HG03571 (cell line): Measurements from ENCODE around the gene SETD3.
"Not testable (repeated sequence)": the region's sequence is repeated elsewhere in the genome, so short reads cannot be mapped to it uniquely, and the experiment has no call there.

ENCODE experiments used
- ATAC-seq: cut with Tn5 transposase; IDR thresholded peaks from one replicate; pipeline ENCODE4 v1.9.1; 2021; ENCODE audit not compliant: unreplicated experiment

The SETD3 gene

GRCh38 chr14:99363616-99364290 lies 116.9 kb downstream of the SETD3 start:
- ATAC-seq: no peak

- no peak for ATAC-seq
Observed at GRCh38 chr14:99363051-99363450, 117.6 kb downstream of the SETD3 start.

- no peak for ATAC-seq
Observed at GRCh38 chr14:99361596-99362215, 119.0 kb downstream of the SETD3 start.

GRCh38 chr14:99360774-99361595 lies 119.7 kb downstream of the SETD3 start:
- ATAC-seq: no peak

GRCh38 chr14:99359906-99360305 lies 120.8 kb downstream of the SETD3 start:
- no peak for ATAC-seq

- ATAC-seq: no peak
Observed at GRCh38 chr14:99357916-99358390, 122.7 kb downstream of the SETD3 start.

- no peak for ATAC-seq
Observed at GRCh38 chr14:99357151-99357915, 123.3 kb downstream of the SETD3 start.

GRCh38 chr14:99356031-99356608 lies 124.5 kb downstream of the SETD3 start:
- no peak for ATAC-seq

- ATAC-seq: no peak
Observed at GRCh38 chr14:99354166-99354875, 126.3 kb downstream of the SETD3 start.

GRCh38 chr14:99352688-99353280 lies 127.9 kb downstream of the SETD3 start:
- ATAC-seq: no peak

GRCh38 chr14:99351166-99352007 lies 129.3 kb downstream of the SETD3 start:
- no peak for ATAC-seq

- ATAC-seq: no peak
Observed at GRCh38 chr14:99350751-99351150, 129.9 kb downstream of the SETD3 start.

- ATAC-seq: no peak
Observed at GRCh38 chr14:99349721-99350495, 130.8 kb downstream of the SETD3 start.

- ATAC-seq: no peak
Observed at GRCh38 chr14:99348816-99349614, 131.6 kb downstream of the SETD3 start.

GRCh38 chr14:99348231-99348630 lies 132.4 kb downstream of the SETD3 start:
- ATAC-seq: not testable (repeated sequence)
